SK-N-SH (cell line): ENCODE results near the gene P2RY6. TPM values are rescaled to one million over a fixed set of nuclear protein-coding genes. Genes with fewer than 3 reads are reported as not detected.

Source experiments
- CTCF ChIA-PET: fragments of 300-600, 350-600 bp; formaldehyde crosslinking; extraction: SDS; loops from one replicate; lab custom pipeline; 2021; lab: Yijun Ruan, JAX
- POLR2A ChIA-PET: fragments of 350-600 bp; sonication (Branson Sonifier 250); formaldehyde crosslinking; extraction: SDS; loops from one replicate; lab custom pipeline; 2020; ENCODE audit warnings: antibody characterized with exemption, inconsistent platforms; lab: Yijun Ruan, JAX
- DNase-seq: peaks from one replicate; pipeline ENCODE4 v3.0.0; 2012
- H2AFZ ChIP-seq: fragments of 200-600 bp; sonication (generic); 2 replicates; pipeline ENCODE4 v1.8.1; 2016; ENCODE audit warnings: antibody characterized with exemption, mild to moderate bottlenecking, low read depth
- H3F3A ChIP-seq: fragments of 200-600 bp; sonication (generic); replicated peaks from 2 replicates; pipeline ENCODE3; 2016; ENCODE audit warnings: antibody characterized with exemption, mild to moderate bottlenecking; ENCODE audit not compliant: insufficient read depth
- H3K27ac ChIP-seq, 2 experiments: fragments of 200-500 bp in 1 of 2; fragments of 200-600 bp in 1 of 2; sonication (Bioruptor generic) in 1 of 2; sonication (generic), shearing (Covaris generic) in 1 of 2; 2 replicates each; pipeline versions ENCODE4 v1.5.1 to v1.6.1; 2014 to 2016; ENCODE audit warnings: low read depth in 2 of 2, inconsistent platforms in 1 of 2, low read length in 1 of 2, mild to moderate bottlenecking in 1 of 2, mixed read lengths in 1 of 2
- H3K27me3 ChIP-seq: fragments of 200-600 bp; sonication (generic), shearing (Covaris generic); 2 replicates; pipeline ENCODE4 v1.6.1; 2016; ENCODE audit warnings: mixed run types; ENCODE audit not compliant: insufficient read depth
- H3K36me3 ChIP-seq, 2 experiments: fragments of 200-500 bp in 1 of 2; fragments of 200-600 bp in 1 of 2; sonication (Bioruptor generic) in 1 of 2; sonication (generic) in 1 of 2; replicated peaks in 1 of 2; 2 replicates each; pipeline versions ENCODE3 to v1.5.1; 2014 to 2016; ENCODE audit warnings: low read length in 1 of 2, mild to moderate bottlenecking in 1 of 2; ENCODE audit not compliant: insufficient read depth in 2 of 2, control insufficient read depth in 1 of 2
- H3K4me1 ChIP-seq, 2 experiments: fragments of 200-500 bp in 1 of 2; fragments of 200-600 bp in 1 of 2; sonication (Bioruptor generic) in 1 of 2; sonication (generic), shearing (Covaris generic) in 1 of 2; 2 replicates each; pipeline versions ENCODE4 v1.5.1 to v1.6.1; 2014 to 2016; ENCODE audit warnings: low read depth in 1 of 2, low read length in 1 of 2, mixed run types in 1 of 2; ENCODE audit not compliant: insufficient read depth in 2 of 2, control insufficient read depth in 1 of 2
- H3K4me2 ChIP-seq: fragments of 200-600 bp; sonication (generic), shearing (Covaris generic); 2 replicates; pipeline ENCODE4 v1.6.1; 2017; ENCODE audit warnings: mixed run types
- H3K4me3 ChIP-seq, 2 experiments: fragments of 200-500 bp in 1 of 2; fragments of 200-600 bp in 1 of 2; sonication (Bioruptor generic) in 1 of 2; sonication (generic), shearing (Covaris generic) in 1 of 2; 2 replicates each; pipeline versions ENCODE4 v1.5.1 to v1.8.1; 2014 to 2016; ENCODE audit warnings: low read depth in 2 of 2, inconsistent platforms in 1 of 2, low read length in 1 of 2, mild to moderate bottlenecking in 1 of 2, mixed read lengths in 1 of 2, moderate library complexity in 1 of 2
- H3K79me2 ChIP-seq: fragments of 200-600 bp; sonication (generic); 2 replicates; pipeline ENCODE4 v1.8.1; 2017; ENCODE audit warnings: mild to moderate bottlenecking; ENCODE audit not compliant: insufficient read depth
- H3K9ac ChIP-seq: fragments of 200-600 bp; sonication (generic); 2 replicates; pipeline ENCODE4 v1.6.1; 2017; ENCODE audit warnings: mixed run types
- H3K9me2 ChIP-seq: fragments of 200-600 bp; sonication (generic); 2 replicates; pipeline ENCODE4 v1.6.1; 2017; ENCODE audit warnings: mixed run types
- H3K9me3 ChIP-seq: fragments of 200-600 bp; sonication (generic); 2 replicates; pipeline ENCODE4 v1.6.1; 2017; ENCODE audit warnings: mixed run types, mild to moderate bottlenecking, moderate library complexity
- H4K20me1 ChIP-seq: fragments of 200-600 bp; sonication (generic); 2 replicates; pipeline ENCODE4 v1.6.1; 2017; ENCODE audit warnings: mild to moderate bottlenecking, mixed run types; ENCODE audit not compliant: insufficient read depth
- FOSL2 ChIP-seq: IDR thresholded peaks from 2 replicates; pipeline ENCODE4 v1.4.0; 2012; ENCODE audit warnings: low read depth, mild to moderate bottlenecking, moderate library complexity, borderline replicate concordance
- FOXM1 ChIP-seq: IDR thresholded peaks from 2 replicates; pipeline ENCODE4 v1.4.0; 2012; ENCODE audit warnings: low read depth, mild to moderate bottlenecking
- GATA2 ChIP-seq: sonication (generic); formaldehyde crosslinking; IDR thresholded peaks from 2 replicates; pipeline ENCODE4 v1.5.0; 2020; ENCODE audit warnings: mild to moderate bottlenecking, missing genetic modification reagents
- SIN3A ChIP-seq: IDR thresholded peaks from 2 replicates; pipeline ENCODE4 v1.6.1; 2012; ENCODE audit warnings: low read depth, mild to moderate bottlenecking, low read length, moderate library complexity, borderline replicate concordance
- TCF12 ChIP-seq: IDR thresholded peaks from 2 replicates; pipeline ENCODE4 v1.4.0; 2012
- USF1 ChIP-seq: IDR thresholded peaks from 2 replicates; pipeline ENCODE4 v1.4.0; 2012; ENCODE audit warnings: low read depth, borderline replicate concordance
- ZBTB33 ChIP-seq: IDR thresholded peaks from 2 replicates; pipeline ENCODE4 v1.4.0; 2012; ENCODE audit warnings: low read depth, borderline replicate concordance
- WGBS: methylation state at CpG from one replicate; pipeline ENCODE4 v1.1.6; 2017; ENCODE audit warnings: low lambda C conversion rate; 5-methylcytosine and 5-hydroxymethylcytosine counted together
- polyA plus RNA-seq, 3 experiments: library from polyadenylated mRNA; depleted of rRNA; stranded (reverse); fragments of >200 nt; gene quantifications; 2 replicates each; pipeline ENCODE4 v1.2.3, GENCODE V29; 2012

The P2RY6 gene
- polyA plus RNA-seq, 1 of the 3 experiments (the other 2 are of a cell fraction) = 0.15 TPM

GRCh38 chr11:73325036-73325981 lies 53.2 kb downstream of the P2RY6 start (continued):
- TF ChIP-seq ZBTB33 = no peak
- no peak for TF ChIP-seq SIN3A
- TF ChIP-seq FOXM1 = no peak
- TF ChIP-seq GATA2 = 0 out of 2 replicates have a peak, but pooled peaks have one; percentile 29

DNA sequence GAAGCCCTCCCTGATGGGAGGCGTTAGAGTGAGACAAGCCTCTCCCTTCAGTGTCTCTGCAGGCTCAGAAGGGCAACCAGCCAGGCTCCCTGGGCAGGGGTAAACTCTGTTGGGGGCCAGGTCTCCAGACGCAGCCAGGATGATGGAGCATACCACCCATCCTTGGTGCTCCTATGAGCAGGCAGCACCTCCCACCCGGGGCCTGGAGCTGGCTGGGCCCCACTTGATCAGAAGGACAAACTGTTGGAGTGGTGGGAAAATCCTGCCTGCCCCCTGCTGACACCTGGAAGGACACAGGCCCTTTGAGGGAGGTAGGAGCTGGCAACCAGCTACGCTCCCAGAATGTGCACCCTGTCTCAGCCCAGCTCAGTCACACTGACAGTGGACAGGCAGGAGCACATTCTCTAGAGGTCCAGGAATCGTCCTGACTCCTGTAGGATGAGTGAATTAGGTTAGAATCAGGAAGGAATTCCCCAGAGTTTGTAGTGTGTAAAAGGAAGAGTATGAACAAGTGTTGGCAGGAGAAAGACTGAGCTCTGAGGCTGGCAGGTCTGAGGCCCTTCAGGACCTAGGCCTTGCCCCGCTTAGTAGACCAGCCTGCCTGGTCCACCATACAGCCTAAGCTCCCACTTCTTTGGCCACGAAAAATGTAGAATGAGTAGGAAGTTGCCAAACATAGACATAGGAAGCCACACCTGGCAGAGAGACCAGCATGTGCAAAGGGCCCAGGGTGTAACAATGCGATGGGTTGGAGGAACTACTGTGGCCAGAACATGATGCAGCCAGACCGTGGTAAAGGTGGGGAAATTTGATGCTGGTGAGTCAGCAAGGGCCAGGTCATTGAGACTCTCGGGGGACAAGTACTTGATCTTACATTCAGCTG lies 55.0 kb downstream of the P2RY6 start:
- peak overlapping the region; percentile 31 to 98; a peak in 3 of 4 replicates for H3K27ac ChIP-seq
- H3K27me3 ChIP-seq = no peaks in the 10 kb centered on the region
- ChIA-PET CTCF (interaction anchor here (0.7 to 17.6 kb wide), 16 partner anchors 8 to 333 kb away, joined by 3 to 223 read pairs (median 4); partner anchors contain the start of genes ARHGEF17 and P2RY6), POLR2A (interaction anchor here (2.2 kb wide), 1 partner anchor 19 kb away, joined by 5 read pairs; the partner anchor contains the start of gene ARHGEF17)
- TF ChIP-seq TCF12 (peak; percentile 55; the same call in 1 of the 2 replicates), FOSL2 (peak; percentile 28; the same call in 1 of the 2 replicates), USF1 (no peak)
- H3K79me2 ChIP-seq = peaks cover 94% of the 10 kb centered on the region
- no peak overlapping the region for H3K4me3 ChIP-seq
- no peak overlapping the region for H2AFZ ChIP-seq
- no peak overlapping the region for H3K9ac ChIP-seq
- H3K36me3 ChIP-seq = peaks cover 0 to 6% of the 10 kb centered on the region in 2 experiments
- 62% methylated on average over 7 of the region's 10 CpGs for WGBS
- H4K20me1 ChIP-seq = peaks cover 10% of the 10 kb centered on the region; the same call in 1 of the 2 replicates
- peaks cover 79 to 80% of the 10 kb centered on the region in 2 experiments for H3K4me1 ChIP-seq
- H3K9me2 ChIP-seq = no peaks in the 10 kb centered on the region
- H3K9me3 ChIP-seq = no peaks in the 10 kb centered on the region
- no peak for DNase-seq
- H3K4me2 ChIP-seq = 0 out of 2 replicates have a peak overlapping the region, but pooled peaks have one; percentile 8
- peaks cover 47% of the 10 kb centered on the region for H3F3A ChIP-seq
